GM15510 (cell line): ENCODE measurements around the gene TMEM236.

Source experiments
- POLR2A ChIP-seq: IDR thresholded peaks from 3 replicates; pipeline ENCODE4 v1.6.1; 2011; ENCODE audit warnings: borderline replicate concordance; ENCODE audit not compliant: insufficient read length; ENCODE audit errors: extremely low read depth

TMEM236 gene

DNA sequence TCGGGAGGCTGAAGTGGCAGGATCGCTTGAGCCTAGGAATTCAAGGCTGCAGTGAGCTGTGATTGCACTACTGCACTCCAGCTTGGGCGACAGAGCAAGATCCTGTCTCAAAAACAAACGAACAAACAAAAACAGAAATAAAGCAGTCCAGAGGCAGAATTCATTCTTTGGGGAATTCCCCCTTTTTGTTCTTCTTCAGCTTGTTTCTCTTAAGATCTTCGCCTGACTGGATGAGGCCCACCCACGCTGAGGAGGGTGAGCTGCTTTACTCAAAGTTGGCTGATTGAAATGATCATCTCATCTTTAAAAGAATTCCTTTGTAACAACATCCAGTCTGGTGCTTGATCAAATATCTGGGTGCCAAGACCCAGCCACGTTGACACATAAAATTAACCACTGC, 67.8 kb downstream of the TMEM236 start:
- TF ChIP-seq POLR2A: no peak

DNA sequence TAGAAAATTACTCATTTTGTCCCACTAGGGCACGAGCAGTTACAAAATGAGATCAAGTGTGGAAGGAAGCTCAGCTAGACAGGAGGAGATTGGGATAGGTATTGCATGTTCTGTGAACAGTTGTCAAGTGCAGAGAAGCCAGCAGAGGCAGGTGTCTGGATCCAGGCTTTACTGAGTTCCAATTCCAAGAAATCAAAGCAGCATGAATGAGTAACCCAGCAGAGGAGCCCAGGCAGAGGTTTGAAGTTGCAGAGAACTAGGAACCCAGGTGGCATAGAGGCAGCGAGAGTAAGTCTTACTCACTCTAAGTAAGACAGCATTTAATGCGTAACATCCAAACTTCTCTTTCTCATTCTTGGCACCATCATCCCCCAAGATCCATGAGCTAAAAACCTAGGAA, 68.9 kb downstream of the TMEM236 start:
- TF ChIP-seq POLR2A: no peak

DNA sequence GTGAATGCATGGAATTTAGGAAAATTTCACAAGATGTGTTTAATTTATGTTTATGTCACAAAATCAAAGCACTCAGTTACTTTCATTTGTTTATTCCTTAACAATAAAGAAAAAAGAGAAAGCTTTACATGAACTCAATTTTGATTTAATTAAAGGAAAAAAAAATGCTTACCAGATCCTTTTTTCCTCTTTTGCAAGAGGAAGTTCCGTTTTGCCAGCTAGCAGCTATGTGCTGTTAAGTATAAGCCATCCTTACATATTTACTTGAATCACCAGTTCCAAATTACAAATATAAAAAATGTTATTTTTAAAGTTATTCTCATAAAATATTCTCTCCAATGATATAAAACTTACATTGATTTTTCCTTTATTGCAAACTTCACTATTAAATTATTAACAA, 69.9 kb downstream of the TMEM236 start:
- no peak for TF ChIP-seq POLR2A

DNA sequence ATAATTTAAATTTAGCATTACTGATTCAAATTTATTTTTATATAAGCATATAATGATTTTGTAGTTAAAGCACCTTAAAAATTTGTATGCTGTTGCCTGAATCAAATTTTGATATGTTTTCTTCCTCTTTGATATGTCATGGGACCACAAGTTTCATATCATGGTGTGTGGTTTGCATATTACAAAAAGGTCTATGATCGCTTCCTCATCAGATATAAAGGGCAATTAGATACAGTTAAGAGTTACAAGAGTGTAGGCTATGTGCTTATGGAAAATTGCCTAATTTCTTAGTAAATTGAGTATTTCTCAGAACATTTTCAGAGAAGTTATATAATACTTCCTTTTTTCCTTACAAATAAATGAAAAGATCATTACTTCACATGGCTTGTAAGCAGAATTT, 79.3 kb downstream of the TMEM236 start:
- TF ChIP-seq POLR2A: no peak

DNA sequence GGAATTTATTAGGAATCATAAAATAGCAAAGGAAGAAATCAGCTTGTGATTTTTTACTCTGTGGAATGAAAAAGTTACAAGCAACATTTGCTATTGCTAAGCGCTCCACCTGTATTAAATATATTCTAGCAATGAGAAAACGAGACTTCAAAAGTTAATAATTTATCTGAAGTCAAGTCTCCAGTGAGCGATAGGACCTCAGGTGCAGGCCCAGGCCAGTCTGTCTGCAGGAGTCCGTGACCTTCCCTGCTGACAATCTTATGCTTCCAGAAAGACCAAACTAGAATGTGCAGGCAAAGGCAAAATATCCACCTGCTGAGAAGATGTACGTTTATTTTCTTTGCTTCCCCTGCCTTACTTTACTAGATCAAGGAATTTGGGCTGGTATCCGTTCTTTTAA, 79.9 kb downstream of the TMEM236 start:
- TF ChIP-seq POLR2A: no peak

DNA sequence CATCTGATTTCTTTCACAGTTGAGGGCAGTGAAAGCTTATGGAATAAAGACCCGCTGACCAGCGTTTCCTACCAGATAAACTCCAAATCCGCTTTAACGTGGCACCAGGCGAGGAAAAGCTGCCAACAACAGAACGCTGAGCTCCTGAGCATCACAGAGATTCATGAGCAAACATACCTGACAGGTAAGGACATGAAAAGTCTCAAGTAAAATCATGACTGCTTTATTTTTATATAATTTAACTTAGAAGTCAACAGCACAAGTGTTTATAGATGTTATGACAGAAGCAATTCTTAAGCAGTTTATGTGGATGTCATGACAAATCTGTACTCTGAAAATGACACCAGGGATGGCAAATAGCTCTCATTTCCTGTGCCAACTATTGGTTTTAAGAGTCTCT, 81.7 kb downstream of the TMEM236 start:
- TF ChIP-seq POLR2A: no peak

DNA sequence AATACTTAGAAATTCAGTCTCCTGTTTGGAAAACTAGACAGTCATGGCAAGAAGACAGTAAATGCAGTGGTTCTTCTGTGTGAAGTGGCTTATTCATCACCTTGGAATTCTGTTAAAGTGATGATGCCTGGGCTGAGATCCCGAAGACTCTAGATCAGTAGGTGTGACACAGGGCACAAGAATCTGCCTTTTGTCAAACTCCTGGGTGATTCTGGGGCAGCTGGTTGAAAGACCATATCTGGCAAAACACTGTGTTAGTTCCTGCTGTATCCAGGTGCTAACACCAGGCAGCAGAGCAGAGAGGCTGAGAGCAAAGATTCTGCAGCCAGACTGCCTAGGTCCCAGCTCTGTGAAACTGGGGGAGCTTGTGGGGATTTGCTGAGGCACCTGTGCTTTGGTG, 83.7 kb downstream of the TMEM236 start:
- TF ChIP-seq POLR2A: no peak

DNA sequence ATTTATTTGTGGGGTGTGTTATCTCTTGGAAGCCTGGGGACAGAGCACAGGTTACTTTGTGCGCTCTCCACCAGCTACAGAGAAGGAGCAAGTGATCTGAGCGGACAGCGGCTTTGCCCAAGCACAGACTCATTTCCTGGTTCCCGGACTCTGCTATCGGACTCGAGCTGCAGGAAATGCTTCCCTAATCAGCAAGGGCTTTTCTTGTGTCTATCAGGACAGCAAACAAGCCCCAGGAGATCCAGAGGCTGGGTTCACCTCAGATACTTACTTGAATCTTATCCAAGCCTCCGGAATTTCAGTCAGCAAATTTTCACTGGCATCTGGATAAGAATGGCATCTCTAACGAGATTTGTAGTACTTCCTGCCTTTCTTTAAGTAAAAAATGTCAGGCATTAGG, 84.9 kb downstream of the TMEM236 start:
- no peak for TF ChIP-seq POLR2A

DNA sequence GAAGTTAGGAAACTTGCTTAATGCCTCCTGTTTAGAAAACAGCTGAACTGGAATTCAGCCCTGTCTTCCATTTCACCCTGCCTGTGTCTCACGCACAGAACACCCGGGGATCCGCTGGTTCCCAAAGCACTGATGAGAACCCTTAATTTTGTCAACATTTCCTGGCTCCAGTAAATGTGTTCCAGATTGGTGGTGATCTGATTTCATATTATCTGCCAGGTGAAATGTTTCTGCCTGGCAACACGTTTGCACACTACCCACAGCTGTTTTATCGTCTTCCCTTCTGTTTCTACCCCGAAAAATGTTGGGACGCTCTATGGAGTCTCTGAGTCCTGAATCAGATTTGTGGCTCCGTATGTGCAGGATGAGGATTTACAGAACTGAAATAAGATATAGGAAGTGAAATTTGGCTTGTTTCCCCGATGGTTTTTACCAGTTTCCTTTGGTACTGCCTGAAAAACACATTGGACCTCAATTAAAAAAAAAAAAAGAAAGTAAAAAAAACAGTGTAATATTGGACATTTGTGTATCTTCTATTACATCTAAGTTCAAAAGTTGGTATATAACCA, 86.2 kb downstream of the TMEM236 start:
- TF ChIP-seq POLR2A: no peak

DNA sequence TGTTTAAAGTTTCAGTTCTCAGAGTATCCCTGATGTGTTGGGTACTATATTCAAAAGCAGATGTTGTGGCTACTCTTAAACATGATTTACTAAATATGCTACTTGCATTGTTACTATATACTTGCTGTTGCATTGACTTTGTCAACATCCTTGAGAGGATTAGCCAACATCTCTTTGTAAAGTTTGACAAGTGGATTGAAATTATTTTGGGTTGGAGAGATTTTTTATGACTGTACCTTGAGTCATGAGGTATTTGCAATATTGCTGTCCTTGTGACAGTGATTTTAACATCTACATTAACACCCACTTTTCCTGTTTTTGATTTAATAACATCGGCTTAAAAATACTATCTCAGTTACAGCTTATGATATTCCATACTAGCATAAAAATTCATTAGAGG, 89.0 kb downstream of the TMEM236 start:
- no peak for TF ChIP-seq POLR2A

DNA sequence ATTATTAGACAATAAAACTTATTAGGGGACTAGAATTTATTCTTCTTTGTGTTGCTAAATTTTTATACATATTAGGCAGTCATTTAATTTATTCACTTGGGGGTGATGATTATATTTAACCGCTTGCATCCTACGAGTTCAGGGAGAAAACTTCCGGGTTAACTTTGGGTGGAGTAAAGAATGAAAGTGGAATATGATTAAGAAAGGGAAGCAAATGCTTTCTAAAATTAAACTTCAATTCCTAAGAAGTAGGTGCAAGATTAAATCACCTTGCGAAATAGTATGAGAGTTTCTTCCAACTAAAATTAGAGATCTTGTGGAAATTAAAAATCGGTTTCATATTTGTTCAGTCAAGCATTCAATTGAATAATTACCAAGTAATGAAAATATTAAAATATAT, 90.6 kb downstream of the TMEM236 start:
- no peak for TF ChIP-seq POLR2A

DNA sequence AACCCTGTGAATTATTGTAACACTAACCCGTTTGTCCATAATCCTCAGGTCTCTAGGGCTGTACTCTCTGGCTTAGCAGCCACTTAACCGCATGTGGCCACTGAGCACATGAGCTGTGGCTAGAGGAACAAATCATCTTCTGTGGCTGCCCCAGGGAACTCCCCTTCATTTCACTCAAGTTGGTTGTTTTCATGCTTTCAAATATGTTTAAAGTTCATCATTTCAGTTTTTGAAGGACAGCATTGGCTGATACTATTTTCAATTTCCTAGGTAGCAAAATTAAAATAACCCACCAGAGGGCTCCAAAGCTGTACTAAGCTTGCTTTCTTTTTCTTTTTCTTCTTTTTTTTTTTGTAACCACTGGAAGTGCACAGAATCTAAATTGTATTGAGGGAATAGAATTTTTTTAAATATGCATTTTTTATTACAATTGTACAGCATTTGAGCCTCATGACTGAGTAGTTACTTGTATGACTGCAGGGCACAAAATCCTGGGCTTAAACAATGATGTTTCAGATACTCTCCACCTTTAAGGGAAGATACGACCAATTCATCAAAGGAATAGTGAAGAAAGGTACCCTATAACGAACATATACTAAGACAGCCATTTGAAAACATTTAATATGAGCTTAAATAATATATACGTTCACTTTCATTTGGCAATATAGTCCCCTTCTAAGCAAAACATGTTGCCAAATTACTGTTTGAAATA, 95.7 kb downstream of the TMEM236 start:
- TF ChIP-seq POLR2A: no peak

DNA sequence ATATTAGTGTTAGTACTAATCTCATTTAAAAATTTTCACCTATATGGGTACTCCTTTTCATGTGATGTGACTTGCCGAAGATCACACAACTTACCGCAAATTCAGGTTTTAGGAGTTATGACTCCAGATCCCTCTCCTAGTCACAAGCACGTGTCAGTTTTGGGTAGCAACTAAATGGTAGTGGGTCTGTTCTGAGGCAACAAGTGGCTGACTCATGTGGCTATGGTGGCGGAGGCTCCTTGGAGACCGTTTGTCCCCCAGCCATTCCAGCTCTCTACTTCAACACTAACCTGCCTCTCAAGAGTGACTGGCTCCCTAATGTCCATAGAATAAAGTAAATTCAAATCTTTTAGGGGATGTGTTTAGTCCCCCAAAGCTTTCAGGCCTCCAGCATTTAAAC, 96.6 kb downstream of the TMEM236 start:
- no peak for TF ChIP-seq POLR2A
